Body of pancreas (tissue), 4 donors: Measurements from ENCODE around the gene LCN10.

Source experiments
- CTCF ChIP-seq, 7 experiments: fragments of 450-650 bp in 4 of 7; fragments of 200-600 bp in 3 of 7; sonication (generic) in 3 of 7; IDR thresholded peaks; one replicate each; pipeline ENCODE4 v1.5.1; 2016 to 2019; ENCODE audit warnings: antibody characterized with exemption in 7 of 7
- POLR2A ChIP-seq, 3 donors: fragments of 450-650 bp; IDR thresholded peaks; one replicate each; pipeline ENCODE4 v1.6.1; 2016; ENCODE audit warnings: antibody characterized with exemption in 3 of 3, mild to moderate bottlenecking in 2 of 3

GRCh38 chr9:136760424-136760823 lies 17.7 kb upstream of the LCN10 start:
- no peak for TF ChIP-seq CTCF (IDR thresholded peaks at IDR 0.05)
- no peak for TF ChIP-seq POLR2A (IDR thresholded peaks at IDR 0.05)
